HG03378 (cell line): ENCODE results near the gene S100A2.
"Not testable (repeated sequence)": the region's sequence is repeated elsewhere in the genome, so short reads cannot be mapped to it uniquely, and the experiment has no call there.

Experiments
- ATAC-seq: cut with Tn5 transposase; IDR thresholded peaks from one replicate; pipeline ENCODE4 v1.9.1; 2021; ENCODE audit warnings: mild to moderate bottlenecking, moderate library complexity; ENCODE audit not compliant: unreplicated experiment

The S100A2 gene

DNA sequence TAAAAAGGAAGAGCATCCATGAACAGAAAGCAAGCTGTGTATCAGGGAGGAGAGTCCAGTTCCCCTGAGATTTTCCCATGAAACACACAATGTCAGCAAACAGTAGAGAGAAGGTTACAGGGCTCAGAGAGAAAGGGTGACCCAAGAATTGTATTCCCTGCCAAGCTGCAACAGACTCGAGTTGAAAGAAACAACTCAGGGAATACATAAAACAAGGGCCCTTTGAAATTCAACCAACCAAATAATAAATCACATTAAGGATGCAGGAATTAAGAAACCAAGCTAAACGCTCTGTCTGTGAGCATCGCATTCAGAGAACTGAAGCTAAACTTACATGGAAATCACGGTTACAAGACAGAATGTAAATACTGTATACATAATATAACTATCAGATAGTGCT is 27.1 kb upstream of the S100A2 start:
- ATAC-seq = no peak

DNA sequence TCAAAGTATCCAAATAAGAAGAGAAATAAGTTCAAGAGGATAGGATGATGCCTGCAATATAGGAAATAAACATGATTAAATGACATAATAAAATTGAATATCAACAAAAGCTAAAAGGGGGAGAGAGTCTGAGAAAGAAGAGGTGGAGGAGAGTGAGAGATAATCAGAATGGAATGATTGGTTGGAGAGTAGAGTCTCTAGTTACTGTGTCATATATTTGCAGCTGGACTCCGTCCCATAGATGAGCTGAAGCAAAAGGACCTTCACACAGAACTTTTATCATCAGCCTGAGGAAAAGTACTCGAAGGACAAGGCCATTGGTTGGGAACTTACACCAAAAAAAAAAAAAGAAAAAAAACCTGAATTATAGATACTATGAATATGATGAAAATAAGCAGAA is 22.8 kb upstream of the S100A2 start:
- no peak for ATAC-seq

DNA sequence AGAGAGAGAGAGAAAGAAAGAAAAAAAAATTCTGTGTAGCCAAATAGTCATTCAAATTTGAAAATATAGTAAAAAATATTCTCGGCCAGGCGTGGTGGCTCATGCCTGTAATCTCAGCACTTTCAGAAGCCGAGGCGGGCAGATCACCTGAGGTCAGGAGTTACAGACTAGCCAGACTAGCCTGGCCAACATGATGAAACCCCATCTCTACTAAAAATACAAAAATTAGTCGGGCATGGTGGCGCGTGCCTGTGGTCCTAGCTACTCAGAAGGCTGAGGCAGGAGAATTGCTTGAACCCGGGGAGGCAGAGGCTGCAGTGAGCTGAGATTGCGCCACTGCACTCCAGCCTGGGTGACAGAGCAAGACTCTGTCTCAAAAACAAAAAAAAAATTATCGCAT is 22.4 kb upstream of the S100A2 start:
- ATAC-seq = not testable (repeated sequence)

DNA sequence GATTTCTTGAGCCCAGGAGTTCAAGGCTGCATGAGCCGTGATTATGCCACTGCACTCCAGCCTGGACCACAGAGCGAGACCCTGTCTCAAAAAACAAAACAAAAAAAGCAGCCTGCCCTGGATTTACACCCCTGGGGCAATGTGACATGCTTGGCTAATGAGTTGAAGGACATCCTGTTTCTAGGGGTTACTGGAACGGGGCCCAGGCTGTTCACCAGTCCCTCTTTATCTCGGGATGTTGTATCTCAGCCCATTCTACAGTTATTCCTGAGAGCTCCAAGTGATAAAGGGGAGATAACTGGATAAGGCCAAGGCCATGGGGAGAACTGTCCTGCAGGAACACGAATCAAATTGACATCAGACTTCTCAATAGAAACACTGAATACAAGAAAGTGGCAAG is 21.7 kb upstream of the S100A2 start:
- ATAC-seq = no peak

DNA sequence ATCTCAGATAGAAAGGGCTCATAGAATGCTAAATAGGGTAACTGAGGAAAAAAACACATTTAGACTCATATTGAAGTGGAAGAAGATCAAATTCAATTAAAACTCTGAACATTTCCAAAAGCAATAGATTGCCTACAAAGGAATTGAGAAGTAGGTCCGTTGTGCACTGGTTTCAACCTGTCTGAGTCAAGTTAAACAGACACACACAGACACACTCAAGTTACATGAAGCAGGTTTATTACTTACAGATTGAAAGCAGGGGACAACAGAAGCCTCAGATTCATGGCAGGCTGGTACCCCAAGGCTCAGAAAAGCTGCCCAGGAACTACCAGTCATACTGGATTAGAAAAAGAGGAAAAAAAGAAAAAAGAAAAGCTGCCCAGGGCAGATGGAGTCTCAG is 20.7 kb upstream of the S100A2 start:
- ATAC-seq = no peak

DNA sequence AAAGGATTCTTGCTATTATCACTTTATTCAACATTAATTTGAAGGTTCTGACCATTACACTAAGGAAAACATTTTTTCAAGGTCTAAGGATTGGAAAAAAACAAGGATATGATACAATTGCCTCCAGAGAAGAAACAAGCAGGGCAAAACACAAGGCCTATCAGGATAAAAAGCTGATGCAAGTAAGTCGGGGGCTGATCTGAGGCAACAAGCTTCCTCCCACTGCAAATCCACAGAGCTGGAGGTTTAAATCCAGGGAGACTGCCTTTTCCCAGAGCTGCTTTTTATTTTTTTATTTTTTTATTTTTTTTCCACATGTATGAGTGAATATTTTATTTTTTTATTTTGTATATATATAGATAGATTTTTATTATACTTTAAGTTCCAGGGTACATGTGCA is 19.4 kb upstream of the S100A2 start:
- ATAC-seq = no peak

DNA sequence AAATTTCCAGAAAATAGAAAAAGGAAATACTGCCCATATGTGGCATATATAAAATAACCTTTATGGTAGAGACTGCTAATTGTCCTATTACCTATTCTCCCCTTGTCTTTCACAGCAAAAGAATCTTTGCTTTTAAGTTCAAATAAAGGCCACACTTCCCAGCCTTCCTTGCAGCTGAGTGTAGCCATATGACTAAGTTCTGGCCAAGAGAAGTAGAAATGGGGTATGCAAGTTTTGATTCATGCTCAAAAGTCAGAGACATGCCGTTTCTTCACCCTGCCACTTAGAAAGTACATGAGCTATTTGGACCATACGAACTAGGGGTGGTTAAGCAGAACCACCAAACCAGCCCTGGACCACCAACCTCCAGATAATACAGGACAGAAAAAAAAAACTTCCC is 18.3 kb upstream of the S100A2 start:
- no peak for ATAC-seq

DNA sequence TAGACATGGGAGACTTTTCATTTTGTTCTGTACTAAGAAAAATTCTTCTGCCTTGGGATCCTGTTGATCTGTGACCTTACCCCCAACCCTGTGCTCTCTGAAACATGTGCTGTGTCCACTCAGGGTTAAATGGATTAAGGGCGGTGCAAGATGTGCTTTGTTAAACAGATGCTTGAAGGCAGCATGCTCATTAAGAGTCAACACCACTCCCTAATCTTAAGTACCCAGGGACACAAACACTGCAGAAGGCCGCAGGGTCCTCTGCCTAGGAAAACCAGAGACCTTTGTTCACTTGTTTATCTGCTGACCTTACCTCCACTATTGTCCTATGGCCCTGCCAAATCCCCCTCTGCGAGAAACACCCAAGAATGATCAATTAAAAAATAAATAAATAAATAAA is 17.9 kb upstream of the S100A2 start:
- ATAC-seq = not testable (repeated sequence)

DNA sequence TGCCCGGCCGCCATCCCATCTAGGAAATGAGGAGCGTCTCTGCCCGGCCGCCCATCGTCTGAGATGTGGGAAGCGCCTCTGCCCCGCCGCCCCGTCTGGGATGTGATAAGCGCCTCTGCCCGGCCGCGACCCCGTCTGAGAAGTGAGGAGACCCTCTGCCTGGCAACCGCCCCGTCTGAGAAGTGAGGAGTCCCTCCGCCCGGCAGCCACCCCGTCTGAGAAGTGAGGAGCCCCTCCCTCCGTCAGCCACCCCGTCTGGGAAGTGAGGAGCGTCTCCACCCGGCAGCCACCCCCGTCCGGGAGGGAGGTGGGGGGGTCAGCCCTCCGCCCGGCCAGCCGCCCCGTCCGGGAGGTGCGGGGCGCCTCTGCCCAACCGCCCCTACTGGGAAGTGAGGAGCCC is 17.2 kb upstream of the S100A2 start:
- ATAC-seq = not testable (repeated sequence)

DNA sequence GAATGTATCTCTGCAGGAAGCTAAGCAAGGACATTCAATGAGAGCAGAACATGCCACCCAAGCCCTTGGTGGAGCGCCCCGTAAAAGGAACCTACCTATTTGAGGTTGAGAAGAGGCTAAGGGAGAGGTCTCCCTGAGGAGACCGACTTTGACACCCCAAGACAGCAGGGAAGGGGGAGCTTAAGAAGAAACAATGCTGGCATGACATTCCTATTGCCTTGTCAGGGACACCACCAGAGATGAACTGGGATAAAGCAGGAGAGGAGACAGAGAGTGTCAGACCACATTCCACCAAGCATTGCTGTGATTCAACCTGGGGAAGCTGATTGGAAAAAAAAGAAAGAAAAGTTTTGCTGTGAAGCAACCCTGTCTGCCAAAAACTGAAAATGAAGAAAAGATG is 13.3 kb upstream of the S100A2 start:
- ATAC-seq = no peak

DNA sequence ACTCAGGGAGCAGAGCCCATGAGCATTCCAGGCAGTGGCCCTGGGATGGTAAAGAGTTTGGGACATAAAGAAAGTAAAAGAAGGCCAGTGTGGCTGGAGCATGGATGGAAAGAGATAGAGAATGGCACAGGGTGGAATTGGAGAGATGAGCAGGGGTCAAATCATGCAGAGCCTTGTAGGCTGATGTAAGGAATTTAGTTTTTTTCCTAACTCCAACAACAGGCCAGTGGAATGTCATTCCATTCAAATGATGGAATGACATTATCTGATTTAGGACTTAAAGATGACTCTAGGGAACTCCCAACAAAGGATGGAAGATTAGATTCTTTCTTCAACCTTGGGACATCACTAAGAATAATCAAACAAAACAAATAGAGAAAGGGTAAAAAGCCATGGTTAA is 12.8 kb upstream of the S100A2 start:
- ATAC-seq = no peak

DNA sequence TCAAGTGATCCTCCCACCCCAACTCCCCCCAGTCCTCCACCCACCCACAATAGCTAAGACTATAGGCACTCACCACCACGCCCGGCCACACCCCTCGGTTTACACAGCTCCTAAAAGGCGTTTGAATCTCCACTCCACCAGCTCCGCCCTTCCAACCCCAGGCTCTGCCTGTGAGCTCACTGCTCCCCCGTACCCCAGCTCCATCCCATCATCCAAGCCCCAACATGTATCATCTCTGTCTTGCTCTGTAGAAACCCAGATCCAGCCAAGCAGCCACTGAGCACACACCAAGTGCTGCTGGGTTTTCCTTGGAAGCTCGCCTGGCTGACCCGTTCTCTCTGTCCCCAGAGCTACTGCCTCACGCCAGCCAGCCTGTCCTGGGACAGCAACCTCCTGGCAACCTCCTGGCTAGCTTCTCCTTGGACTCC is 12.0 kb upstream of the S100A2 start:
- ATAC-seq = no peak

DNA sequence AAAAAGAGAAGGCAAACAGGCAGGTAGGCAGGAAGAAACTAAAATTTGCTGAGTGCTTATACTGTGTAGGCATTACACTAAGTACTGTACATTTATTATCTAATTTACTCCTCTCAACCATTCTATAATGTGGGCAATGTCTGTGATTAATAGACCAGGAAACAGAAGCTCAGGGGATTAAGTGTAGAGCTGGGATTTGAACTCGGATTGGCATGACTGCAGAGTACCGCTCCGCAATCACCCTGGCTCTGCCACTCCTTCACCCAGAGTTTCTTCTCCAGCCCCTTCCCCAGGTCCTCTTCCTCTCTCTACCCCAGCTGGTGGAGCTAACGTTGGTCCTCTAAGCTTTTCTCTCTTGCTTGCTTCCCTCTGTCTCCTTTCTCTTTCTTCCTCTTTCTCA is 11.5 kb upstream of the S100A2 start:
- no peak for ATAC-seq

DNA sequence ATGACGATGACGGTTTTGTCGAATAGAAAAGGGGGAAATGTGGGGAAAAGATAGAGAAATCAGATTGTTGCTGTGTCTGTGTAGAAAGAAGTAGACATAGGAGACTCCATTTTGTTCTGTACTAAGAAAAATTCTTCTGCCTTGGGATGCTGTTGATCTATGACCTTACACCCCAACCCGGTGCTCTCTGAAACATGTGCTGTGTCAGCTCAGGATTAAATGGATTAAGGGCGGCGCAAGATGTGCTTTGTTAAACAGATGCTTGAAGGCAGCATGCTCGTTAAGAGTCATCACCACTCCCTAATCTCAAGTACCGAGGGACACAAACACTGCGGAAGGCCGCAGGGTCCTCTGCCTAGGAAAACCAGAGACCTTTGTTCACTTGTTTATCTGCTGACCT is 9.9 kb upstream of the S100A2 start:
- not testable (repeated sequence) for ATAC-seq

DNA sequence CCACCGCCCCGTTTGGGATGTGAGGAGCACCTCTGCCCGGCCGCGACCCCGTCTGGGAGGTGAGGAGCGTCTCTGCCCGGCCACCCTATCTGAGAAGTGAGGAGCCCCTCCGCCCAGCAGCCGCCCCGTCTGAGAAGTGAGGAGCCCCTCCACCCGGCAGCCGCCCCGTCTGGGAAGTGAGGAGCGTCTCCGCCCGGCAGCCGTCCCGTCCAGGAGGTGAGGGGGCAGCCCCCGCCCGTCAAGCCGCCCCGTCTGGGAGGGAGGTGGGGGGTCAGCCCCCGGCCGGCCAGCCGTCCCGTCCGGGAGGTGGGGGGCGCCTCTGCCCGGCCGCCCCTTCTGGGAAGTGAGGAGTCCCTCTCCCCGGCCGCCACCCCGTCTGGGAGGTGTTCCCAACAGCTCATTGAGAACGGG is 9.4 kb upstream of the S100A2 start:
- not testable (repeated sequence) for ATAC-seq

DNA sequence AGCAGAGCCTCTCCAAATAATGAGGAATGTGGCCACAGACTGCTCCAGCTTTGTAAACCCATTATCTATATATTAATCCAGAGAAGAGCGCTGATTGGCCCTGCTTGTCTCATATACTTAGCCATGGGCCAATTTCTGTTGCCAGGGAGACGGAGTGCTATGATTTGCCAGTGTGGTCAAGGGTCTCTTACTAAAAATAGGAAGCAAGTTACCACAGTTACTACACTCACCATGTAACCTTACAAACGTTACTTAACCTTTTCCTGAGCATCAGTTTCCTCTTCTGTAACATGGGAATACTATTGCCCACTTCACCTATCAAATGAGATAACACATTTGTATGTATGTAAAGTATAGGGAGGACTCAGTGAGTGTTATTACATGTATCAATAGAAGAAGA is 7.7 kb upstream of the S100A2 start:
- no peak for ATAC-seq

DNA sequence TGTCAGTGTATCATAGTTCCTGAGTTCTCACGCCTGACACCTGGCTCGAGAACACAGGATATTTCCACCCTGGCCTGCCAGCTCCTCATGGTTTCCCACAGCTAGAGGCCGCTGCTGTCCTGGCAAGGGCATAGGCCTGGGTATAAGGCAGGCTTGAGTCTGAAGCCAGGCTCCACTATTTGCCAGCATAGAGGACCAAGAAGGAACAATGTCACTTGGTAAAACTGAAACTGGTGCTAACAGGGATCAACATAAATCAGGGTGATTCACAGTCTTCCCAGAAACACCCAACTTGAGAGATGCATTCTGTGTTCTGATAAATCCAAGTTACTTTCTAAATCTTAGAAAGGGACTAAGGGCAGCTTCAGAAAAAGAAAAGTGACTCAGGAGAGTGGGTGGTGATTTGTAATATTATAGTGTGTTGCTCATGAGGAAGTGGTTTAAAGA is 6.9 kb upstream of the S100A2 start:
- no peak for ATAC-seq

DNA sequence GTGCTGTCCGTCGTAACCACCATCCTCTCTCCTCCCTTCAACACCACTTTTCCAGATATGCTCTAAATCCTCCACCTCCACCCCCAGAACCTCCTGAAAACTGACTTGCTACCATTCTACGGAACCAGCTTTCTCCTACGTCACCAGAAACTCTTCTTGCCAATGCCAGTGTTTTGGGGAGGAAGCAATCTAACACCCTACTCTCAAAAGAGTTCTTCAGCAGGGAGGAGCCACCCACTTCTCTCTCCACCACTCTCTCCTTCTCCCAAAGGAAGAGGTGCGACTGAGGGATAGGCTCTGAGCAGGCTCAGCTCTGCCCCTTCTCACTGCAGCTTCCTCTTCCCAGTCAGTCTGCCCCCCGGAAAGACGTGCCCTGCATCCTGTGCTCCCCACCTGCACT is 6.1 kb upstream of the S100A2 start:
- no peak for ATAC-seq

DNA sequence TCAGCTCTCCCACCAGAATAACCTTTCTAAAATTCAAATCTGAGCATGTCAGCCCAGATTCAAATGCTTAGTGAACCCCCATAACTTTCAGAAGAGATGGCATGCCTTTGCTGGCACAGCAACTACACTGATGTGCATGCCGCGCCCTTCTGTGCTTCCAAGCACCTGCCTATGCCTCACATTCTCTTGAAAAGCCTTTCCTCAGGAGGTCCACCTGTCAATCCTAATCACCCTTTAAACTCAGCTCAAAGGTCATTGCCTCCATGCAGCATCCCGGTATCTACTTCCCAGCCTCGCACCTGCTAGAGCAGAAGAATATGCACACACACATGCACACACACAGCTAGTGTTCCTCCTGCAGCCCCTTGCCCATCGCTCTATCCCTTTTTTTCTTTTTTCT is 5.2 kb upstream of the S100A2 start:
- no peak for ATAC-seq

DNA sequence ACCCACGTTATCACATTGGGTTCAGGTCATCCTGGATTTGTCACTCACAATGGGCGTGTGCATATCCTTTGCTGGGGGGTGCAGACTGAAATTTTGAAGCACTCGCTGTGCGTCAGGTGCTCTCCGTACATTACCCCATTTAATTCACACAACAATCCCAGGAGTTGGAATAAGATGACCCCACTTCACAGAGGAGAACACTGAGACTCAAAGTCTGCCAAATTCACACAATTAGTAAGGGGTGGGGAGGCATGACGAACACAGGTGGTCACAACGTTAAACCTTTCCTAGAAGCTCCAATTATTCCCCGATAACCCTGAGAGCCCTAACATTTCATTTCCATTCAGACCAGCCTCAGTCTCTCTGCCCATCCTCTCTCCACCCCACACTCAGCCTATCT is 3.8 kb upstream of the S100A2 start:
- ATAC-seq = no peak

DNA sequence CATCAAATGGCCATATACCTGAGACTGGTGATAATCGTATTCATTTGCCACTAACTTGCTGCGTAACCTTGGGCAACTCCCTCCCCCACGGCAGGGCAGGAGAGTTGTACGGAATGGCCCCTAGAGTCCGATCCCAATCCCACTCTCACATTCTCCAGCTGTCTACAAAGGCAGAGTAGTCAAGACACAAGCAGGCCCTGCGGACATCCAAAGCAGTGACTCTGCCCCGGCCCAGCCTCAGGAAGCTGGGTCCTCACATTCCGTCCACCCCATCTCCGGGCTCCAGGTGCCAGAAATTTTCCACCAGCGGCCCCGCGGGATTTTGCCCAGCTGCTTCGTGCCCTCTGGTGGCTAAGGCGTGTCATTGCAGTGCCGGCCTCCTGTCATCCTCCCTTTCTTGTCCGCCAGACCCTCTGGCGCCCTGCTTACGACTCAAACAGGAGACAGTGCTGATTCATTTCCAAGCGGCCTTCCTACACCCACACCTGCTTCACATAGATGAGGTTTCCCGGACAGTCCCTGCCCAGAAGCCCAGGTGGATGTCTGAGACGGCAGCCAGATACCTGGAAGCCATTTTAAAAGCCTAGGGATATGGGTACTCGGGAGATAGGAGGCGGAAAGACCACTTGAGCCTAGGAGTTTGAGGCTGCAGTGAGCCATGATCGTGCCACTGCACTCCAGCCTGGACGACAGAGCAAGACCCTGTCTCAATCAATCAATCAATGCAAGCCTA is 2.9 kb upstream of the S100A2 start:
- ATAC-seq = no peak

DNA sequence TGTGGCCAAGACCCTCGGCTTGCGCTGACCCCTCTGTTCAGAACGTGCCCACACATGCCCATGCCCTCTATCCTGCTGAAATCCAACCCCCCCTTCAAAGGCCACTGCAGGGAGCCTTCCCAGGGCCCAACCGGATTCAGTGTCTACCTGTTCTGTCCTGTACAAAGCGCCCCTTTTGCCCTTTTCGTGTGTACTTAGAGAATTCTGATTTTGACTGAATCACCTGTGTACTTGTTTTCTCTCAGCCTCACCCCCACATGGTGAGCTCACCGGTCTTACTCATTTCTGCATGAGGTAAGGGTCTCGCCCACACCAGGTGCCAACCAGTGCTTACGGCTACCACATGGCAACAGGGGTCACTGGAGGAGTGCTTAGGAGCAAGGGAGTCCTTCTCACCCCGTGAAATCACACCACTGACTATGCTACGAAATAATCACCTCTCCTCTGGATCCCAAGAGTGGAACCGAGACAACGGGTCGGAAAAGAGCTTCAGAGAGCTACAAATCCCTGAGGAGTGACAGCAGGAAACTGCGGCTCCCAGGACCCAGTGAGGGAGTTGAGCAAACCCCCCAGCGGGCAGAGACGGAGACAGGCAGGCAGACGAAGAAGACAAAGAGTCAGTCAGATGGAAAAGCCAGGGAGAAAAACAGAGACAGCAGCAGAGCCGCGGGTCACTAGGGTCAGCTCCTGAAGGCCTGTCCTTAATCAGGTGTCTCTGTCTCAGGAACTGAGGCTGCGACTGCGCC is 2.1 kb upstream of the S100A2 start:
- no peak for ATAC-seq
